ENCODE results near the gene MOB3B. TPM values are rescaled to one million over a fixed set of nuclear protein-coding genes. Genes with fewer than 3 reads are reported as not detected.

Gene MOB3B
- polyA plus RNA-seq, 3 donors = 24.0 to 26.2 (median 25.5) TPM

- DNase-seq (ENCODE audit: low read depth in 3 of 3, low spot score in 2 of 3) = no peak
These were observed 181.7 kb downstream of the MOB3B start for GRCh38 chr9:27347889-27348288.

- DNase-seq (ENCODE audit: low read depth in 3 of 3, low spot score in 2 of 3) = no peak
These were observed 184.8 kb downstream of the MOB3B start for GRCh38 chr9:27344776-27345175.

DNA sequence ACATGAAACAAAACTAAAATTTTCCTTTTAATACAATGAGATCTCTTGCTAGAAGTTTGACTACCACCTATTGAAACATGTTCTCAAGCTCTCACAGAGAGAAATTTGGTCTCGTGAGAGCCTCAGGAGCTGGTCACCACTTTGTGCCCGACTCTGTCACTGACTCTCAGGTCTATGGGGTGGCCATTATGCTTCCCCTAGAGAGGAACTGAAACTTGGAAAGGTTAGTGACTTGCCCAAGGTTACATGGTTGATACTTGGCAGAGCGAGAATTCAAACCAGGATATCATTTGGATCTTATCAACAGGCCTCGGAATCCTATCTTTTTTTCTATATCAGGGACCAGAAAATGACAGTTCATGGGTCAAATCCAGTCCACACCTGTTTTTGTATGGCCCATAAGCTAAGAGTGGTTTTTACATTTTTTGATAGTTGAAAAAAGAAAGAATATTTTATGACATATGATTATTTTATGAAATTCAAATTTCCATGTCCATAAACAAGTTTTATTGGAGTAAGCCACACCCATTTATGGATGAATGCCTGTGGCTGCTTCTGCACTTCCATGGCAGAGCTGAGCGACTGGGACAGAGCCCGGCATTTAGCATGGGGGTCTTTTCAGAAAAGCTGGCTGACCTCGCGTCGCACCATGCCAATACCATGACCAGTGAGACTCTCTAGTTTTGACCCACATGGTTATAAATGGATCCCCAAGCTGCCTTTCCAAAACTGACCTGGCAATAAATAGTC, 187.9 kb downstream of the MOB3B start:
- no peak for DNase-seq (ENCODE audit: low read depth in 3 of 3, low spot score in 2 of 3)

DNA sequence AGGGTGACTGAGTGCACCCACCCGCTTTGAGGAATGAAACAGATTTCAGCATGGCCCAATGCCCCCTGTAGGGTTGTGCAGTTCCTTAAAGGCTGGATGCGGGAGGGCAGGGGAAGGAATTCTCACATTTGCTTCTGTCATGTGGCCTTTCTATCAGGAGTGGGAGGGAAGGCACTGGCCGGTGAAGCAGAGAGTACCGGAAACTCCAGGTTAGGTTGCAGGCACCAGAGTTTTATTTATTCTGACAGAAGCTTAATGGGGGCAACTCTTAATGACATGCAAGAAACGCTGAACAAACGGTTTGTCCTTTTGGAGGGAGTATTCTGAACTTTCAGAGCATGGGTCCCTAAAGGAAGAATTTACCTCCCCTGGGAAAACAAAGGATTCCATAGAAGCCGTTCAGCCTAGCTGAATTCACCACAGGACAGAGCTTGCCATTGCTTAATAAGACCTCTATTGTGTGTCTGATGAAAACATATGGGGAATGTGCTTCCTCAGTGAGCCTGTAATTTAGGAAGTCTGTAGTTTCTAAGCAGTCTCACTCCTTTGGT, 188.6 kb downstream of the MOB3B start:
- peak in 2 of 3 donors; percentile 45 to 74 for DNase-seq (ENCODE audit: low read depth in 3 of 3, low spot score in 2 of 3)

DNA sequence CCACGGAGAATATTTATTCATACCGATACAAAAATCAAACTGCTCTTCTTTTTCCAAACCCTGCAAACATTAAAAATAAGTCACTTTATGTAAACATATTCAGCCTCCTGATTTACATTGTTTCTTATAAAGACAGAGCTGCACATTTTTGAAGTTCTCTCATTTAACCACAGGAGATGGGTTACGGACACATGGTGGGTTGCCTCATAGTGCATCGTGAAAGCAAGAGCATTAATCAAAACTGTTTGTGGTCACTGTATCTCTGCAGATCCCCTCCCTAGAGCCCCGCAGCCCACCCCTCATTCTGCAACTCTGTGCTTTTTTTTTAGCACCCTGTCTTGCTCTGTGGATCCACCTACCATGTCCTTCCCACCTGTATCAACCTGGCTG, 189.3 kb downstream of the MOB3B start:
- no peak for DNase-seq (ENCODE audit: low read depth in 3 of 3, low spot score in 2 of 3)

DNA sequence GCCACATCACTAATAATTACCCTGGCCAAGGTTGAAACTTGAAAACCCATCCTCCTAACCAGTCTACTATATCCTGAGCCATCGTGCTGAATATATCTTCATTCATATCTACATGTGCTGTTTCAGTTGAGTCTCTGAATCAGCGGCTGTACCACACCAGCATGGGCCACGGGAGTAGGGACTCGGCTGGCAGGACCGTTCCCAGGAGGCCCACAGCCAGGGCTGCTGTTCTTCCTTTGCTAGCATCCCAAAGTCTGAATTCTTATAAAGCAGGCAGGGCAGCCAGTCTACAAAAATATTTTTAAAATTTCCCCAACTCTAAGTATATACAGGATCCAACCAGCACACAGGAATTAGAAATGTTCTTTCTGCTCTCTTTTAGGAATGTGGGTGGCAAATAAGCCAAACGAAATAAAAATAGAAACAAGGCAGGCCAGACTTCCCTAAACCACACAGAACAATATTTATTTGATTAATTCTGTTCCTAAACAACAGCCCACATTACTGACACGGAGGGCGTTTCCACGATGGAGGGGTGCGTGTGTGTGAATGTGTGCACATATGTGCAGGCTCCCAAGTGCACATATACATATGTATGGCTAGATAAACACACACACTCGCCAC, 189.8 kb downstream of the MOB3B start:
- DNase-seq (ENCODE audit: low read depth in 3 of 3, low spot score in 2 of 3) = no peak

- DNase-seq (ENCODE audit: low read depth in 3 of 3, low spot score in 2 of 3) = no peak
These were observed 191.1 kb downstream of the MOB3B start for GRCh38 chr9:27338527-27338903.

DNA sequence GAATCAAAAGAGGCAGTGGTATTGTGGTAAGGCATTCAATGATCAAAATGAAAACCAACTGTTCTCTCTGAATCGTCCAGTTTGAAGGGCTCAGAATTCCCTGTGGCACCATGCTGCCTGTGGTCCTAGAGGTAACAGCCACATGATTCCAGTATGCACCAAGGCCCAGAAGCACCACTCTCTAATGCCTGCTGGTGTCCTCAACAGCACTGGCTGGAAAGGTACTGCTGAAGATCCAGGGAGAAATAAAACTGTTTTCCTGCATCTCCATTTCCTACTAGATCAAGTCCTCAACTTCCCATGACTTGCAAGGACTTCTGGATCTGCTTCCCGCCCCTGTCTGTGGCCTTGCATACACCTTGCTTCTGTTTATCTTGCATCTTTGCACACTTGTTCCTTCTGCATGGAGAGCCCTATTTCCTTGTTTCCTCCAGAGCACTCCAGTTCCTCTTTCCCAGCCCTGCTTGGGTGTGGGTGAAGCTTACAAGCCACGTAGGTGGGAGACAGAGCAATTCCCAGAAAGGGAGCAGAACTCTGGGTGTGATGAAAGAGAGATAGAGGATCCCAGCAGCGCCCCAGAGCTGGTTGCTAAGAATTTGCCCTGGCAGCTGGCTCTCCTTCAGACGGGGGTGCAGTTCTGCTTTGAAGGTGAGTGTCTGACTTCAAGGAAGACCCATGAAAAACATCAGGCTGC, 191.6 kb downstream of the MOB3B start:
- DNase-seq (ENCODE audit: low read depth in 3 of 3, low spot score in 2 of 3) = no peak

GRCh38 chr9:27337236-27337635, 192.4 kb downstream of the MOB3B start:
- no peak for DNase-seq (ENCODE audit: low read depth in 3 of 3, low spot score in 2 of 3)

DNA sequence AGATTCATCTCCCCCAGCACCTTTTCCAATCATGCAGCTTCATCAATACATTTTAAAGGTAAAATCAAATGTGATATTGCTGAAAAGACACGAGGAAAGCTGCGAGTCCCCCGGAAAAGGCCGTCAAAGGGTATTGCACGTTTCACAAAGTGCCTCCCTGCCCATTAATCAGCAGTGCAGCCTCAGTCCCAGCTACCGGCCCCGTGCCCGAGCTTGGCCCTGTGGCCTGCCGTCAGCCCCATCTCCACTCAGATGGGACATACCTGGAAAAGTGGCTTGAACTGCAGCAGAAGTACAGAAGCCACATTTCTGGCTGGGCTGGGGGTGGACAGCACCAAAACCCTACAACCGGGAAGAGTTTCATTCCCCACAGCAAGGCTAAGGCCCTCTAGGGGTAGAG, 192.8 kb downstream of the MOB3B start:
- DNase-seq (ENCODE audit: low read depth in 3 of 3, low spot score in 2 of 3) = no peak

DNA sequence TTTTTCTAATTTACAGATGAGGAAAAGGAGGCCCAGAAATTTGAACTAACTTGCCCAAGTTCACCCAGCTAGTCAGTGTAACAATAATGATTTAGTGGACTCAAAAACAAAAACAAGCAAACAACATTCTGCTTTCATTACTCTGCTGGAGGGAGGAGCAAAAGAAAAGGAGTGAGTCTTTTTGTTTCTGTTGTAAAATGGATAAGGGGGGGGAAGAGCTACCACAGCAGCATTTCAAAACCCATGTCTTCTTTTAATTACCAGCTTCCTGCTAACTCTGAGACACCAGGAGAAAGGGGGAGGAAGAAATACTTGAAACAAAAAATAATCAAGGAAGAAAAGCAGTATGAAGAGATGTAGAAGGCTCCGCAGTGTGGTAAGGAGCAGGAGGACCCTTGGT, 193.5 kb downstream of the MOB3B start:
- DNase-seq (ENCODE audit: low read depth in 3 of 3, low spot score in 2 of 3) = no peak

- no peak for DNase-seq (ENCODE audit: low read depth in 3 of 3, low spot score in 2 of 3)
These were observed 194.5 kb downstream of the MOB3B start for GRCh38 chr9:27335075-27335474.

GRCh38 chr9:27333241-27334052, 196.2 kb downstream of the MOB3B start:
- DNase-seq (ENCODE audit: low read depth in 3 of 3, low spot score in 2 of 3) = peak; percentile 72 to 83 (median 79)

DNA sequence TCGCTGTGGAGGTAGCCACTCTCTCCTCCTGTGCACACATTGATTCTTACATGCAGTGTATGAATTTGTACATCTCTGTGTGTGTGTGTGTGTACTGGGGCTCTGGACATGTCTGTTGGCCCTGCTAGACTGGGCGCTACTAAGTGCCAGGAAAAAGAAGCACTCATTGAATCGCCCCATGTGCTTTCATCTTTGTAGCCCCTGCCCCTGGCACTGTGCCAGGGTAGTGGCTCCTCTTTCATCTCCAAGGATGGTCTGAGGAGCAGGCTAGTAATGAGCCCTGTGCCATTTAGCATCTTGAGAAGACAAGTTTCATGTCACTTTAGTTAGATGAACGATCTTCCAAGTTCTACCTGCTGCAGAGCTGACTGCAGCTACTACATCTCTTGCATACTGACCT, 198.2 kb downstream of the MOB3B start:
- no peak for DNase-seq (ENCODE audit: low read depth in 3 of 3, low spot score in 2 of 3)

DNA sequence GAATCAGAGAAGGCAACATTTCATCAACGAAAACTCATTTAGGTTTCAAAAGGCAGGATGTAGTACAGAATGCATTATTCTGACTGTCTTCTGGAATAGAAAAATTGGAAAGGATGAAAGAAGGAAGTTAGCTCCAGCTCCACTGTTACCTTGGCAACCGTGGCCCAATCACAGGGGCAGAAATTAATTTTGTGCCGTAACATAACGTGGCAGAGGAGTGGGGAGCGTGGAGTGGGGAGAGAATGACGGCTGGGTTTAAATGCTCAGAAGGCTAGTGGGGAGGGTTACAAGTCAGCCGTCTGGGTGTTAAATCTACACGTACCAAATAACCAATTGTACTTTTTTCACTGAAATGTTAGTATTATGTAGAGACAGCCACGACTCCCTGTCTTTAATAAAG, 200.3 kb downstream of the MOB3B start:
- DNase-seq (ENCODE audit: low read depth in 3 of 3, low spot score in 2 of 3) = no peak

GRCh38 chr9:27328483-27328882, 201.1 kb downstream of the MOB3B start:
- no peak for DNase-seq (ENCODE audit: low read depth in 3 of 3, low spot score in 2 of 3)

DNA sequence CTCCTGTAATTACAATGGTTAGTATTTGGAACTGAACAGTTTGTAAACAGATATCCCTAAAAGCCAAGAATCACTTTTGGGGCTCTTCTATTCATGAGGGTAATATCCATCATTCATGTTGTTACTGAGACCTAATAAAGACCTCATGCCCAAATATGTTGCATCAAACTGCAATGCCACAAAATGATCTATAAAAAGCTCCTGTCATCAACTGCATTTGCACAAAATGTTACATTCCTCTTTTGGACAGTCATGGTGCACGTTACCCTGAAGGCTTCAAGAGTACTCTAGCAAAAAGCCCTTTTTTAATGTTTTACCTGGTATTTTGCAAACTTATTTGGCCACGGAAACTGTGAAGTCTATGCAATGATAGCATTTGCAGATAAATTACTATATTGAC, 218.4 kb downstream of the MOB3B start:
- DNase-seq (ENCODE audit: low read depth in 3 of 3, low spot score in 2 of 3) = no peak

GRCh38 chr9:27310582-27310981, 219.0 kb downstream of the MOB3B start:
- no peak for DNase-seq (ENCODE audit: low read depth in 3 of 3, low spot score in 2 of 3)

DNA sequence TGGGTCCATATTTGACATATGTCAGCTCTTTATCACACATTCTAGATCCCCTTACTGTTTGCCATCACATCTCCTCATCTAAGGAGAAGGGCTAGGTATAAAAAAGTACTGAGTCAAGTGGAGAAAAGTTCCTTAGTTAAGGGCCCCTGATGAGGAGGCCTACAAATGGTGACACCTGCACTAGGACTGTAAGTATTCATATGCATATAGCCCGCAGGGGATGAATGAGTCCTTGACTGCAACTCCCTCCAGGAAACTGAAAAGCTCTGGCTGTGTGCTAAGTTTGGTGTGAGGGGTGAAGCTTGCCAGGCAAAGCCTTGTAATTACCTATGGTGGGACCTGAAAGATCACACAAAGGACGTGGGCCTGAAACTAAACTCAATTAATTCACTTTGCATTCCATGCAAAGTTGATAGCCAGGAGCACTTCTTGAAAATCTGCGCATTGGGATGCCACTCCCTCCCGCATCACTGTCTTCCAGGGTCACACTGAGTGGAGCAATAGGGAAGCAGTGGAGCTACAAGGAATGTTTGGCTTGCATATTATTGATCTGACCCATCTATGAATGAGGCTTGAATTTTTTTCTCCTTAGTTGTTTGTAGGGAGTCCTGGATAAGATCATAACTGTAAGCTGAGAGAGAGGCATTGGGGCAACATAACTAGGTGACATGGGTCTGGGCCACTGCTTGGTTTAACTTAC, 220.8 kb downstream of the MOB3B start:
- no peak for DNase-seq (ENCODE audit: low read depth in 3 of 3, low spot score in 2 of 3)

DNA sequence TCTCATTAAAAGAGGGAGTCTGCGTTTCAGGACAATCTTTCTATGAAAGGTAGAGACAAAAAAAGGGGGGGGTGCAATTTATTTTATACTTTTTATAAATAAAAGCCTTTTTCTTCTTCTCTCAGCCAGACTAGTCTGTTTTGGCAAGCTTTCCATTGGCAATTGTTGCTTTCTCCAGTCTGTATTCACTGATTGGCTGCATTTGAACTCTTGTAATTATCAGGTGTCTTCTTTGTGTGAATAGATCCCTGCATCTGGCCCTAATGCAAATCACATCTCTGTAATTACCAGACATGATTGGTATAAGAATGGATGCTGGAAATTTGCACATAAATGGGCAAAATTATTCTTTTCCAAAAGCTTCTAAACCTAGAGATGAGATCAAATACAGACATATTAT, 225.1 kb downstream of the MOB3B start:
- no peak for DNase-seq (ENCODE audit: low read depth in 3 of 3, low spot score in 2 of 3)

All from right renal cortex interstitium (tissue), 3 donors.